GM19351 (cell line): ENCODE measurements around the gene ZNF423.

ENCODE experiments used
- ATAC-seq: cut with Tn5 transposase; IDR thresholded peaks from one replicate; pipeline ENCODE4 v1.9.1; 2021; ENCODE audit warnings: mild to moderate bottlenecking, moderate library complexity; ENCODE audit not compliant: unreplicated experiment

The ZNF423 gene

DNA sequence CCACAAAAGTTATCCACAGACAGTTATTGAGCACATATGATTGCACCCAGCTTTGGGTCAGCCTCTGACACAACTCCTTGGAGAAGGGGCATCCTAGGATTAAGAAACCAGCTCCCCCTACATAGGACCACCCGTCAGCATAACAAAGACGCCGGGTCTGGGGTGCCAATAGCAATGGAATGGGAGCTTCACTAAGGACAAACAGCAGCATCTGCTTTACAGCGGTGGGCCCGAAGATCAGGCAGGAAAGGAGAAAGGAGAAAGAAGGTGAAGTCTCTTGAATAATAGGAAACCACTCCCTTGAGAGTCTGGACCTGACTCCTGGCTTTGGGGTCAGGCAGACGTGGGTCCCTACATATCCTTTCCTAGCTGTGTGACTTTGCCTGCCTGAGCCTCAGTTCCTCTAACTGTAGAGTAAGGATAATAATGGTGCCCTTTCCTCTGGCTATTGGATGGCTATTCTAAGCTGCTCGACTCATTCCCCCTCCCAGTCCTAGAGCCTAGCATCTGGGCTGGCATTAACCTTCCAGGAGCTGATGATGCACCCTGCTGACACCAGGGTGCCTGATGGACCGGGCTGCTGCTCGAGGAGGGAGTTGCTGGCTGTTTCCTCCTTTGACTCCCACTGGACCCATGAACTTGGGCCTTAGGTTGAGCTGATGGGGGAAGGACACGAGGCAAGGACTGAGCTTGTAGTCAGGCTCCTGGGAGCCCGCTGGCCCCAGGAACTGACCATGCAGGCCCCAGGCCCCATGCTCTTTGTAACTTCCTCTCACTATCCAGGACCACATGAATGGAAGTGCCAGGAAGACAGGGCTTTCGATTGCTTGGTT is 388.2 kb downstream of the ZNF423 start:
- no peak for ATAC-seq

GRCh38 chr16:49466881-49467280 is 389.0 kb downstream of the ZNF423 start:
- no peak for ATAC-seq

GRCh38 chr16:49466529-49466831 is 389.4 kb downstream of the ZNF423 start:
- no peak for ATAC-seq

DNA sequence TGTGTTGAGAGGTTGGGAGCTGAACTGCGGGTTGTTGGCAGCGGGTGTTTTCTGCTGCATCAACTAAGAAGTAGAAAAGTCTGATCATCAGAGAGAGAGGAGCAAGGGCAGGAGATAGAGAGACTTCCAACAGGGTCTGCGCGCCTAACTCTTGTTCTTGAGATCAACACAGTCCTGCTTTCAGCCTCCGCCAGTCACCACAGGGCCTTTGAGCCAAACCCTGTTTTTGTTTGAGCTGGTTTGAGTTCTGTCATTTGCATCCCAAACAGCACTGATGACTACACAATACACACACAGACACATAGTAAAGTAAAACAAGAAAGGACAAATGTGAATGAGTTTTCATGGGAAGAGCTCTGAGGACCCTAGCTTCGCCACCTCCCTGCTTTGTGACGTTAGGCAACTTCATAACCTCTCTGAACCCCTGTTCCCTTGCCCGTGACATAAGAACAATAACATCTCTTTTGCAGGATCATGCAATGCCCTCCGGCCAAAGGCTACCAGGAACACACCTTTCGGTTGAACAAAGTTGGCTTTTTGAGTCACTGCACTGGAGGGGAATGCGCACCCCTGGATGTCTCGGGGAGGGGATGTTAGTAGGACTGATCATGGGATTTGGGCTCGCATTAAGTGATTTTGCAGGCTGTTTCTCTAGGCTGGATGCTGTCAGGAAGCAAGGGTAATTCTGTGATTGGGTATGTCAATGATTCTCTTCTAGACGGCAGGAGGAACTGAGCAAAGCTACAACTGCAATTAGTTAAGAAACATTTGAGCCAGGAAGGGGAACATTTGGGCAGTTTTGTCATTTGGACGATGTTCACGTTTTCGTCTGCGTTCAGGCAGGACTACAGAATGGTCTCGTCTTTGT is 390.0 kb downstream of the ZNF423 start:
- ATAC-seq, result no peak

GRCh38 chr16:49464877-49465504 is 390.9 kb downstream of the ZNF423 start:
- no peak for ATAC-seq

GRCh38 chr16:49464093-49464492 is 391.8 kb downstream of the ZNF423 start:
- ATAC-seq, result no peak

DNA sequence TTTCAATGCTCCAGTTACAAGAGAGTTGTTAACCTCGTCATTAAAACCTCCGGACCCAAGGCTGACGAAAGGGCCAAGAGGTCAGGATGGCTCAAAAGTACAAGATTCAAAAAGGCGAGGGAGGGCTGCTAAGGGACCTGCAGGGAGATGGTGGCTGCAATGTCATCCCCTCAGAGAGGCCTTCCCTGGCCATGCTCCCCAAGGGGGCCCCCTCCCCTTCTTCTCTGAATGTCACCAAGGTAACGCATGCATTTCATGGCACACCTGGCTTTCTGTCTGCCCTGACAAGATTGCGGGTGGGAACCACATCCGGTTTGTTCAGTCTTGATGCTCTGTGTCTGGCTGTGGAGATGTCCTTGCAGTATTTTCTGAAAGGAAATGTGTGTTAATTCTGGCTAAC is 392.4 kb downstream of the ZNF423 start:
- peak; percentile 90 for ATAC-seq

DNA sequence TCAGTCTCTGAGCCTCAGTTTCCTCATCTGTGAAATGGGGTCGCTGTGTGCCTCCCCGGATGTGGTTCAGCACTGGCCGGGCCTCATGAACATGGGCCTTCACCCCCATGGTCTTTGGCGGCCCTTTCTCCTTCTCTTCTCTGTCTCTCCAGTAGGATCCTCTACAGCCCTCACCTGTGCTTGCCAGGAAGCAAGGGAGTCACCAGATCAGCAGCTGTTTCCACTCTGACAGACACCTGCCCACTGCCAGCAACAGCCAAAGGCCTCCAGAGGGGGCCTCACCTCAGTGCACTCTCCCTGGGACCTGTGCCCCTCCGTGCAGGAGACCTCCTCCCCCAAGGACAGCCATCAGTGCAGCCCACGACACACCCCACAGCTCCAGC is 392.9 kb downstream of the ZNF423 start:
- ATAC-seq, result no peak

GRCh38 chr16:49462362-49462988 is 393.4 kb downstream of the ZNF423 start:
- no peak for ATAC-seq

DNA sequence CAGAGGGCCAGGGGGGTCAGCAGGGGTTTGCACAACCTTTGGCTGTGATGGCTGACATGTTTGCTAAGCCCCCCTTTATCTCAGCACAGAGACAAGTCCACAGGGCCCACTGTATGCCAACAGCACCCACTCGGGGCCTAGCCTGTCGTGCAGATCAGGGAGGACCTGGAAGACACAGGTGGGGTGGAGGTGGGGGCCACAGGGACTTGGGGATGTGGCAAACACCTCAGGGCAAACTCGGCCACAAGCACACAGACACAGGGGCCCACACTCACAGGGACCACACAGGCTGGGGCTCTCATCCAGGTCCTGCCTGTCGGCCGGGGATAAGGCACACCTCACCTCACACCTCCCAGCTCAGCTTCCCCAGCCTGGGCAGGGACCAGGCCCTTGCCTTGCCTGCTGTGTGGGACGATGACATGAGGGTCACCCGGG is 394.4 kb downstream of the ZNF423 start:
- no peak for ATAC-seq

DNA sequence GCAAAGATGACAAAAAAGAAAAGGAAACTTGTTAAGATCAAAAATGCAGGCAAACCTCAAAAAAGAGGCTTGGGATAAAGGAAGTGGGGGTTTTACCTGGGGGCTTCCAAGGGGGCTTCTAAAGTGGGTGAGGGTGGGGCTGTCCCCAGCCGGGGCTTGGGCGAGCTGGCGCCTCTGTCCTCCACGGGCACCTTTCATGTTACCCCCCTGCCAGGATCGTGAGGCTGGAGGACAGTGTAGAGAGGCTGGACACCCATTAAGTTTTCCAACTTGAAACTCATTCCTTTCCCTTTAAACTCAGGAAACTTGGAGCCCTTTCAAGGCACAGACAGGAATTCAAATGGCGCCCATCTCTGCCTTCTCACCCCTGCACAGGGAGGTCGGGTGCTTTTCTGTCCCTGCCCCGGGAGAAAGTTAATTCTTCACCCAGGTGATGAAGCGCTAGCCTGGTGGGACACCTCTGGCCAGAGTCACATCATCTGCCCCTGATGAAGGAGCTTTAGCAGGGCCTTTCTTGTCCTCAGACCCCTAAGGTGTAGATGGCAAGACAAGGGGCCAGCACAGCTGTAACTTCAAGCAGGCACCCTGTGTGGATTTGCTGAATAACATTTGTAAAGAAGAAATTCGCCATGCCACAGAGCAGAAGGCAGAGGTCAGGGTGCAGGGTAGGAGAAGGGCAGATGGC is 395.0 kb downstream of the ZNF423 start:
- no peak for ATAC-seq

DNA sequence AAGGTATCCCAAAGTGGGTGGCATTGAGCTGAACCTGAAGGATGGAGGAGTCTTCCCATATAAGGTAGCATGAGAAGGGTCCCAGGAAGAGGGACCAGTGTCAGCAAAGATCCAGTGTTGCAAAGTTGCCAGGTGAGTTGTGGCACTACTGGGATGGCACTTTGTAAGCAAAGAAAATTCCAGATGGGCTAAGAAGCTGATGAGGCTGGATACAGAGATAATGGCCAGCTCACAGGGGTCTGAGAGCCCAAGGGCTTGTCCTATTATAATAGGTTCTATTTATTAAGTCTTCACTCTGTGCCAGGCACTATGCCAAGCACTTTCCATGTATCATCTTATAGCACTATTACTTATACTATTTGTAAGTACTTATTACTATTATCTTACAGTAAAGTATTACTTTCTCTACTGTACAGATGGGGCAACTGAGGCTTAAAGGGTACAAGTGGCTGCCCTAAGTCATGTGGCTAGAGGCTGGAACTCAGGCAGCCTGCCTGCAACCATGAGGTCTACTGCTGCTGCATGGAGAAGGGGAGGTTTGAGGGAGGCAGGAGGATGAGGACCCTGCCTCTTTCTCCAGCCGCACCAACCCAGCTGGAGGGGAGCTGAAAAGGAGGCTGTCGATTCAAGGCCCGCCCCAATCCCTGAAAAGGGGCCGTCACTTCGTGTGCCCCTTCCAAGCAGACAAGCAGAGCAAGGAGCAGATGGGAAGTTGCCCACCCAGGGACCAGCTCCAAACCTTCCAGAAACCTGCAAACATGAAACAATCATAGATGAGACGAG is 395.8 kb downstream of the ZNF423 start:
- ATAC-seq, result no peak

DNA sequence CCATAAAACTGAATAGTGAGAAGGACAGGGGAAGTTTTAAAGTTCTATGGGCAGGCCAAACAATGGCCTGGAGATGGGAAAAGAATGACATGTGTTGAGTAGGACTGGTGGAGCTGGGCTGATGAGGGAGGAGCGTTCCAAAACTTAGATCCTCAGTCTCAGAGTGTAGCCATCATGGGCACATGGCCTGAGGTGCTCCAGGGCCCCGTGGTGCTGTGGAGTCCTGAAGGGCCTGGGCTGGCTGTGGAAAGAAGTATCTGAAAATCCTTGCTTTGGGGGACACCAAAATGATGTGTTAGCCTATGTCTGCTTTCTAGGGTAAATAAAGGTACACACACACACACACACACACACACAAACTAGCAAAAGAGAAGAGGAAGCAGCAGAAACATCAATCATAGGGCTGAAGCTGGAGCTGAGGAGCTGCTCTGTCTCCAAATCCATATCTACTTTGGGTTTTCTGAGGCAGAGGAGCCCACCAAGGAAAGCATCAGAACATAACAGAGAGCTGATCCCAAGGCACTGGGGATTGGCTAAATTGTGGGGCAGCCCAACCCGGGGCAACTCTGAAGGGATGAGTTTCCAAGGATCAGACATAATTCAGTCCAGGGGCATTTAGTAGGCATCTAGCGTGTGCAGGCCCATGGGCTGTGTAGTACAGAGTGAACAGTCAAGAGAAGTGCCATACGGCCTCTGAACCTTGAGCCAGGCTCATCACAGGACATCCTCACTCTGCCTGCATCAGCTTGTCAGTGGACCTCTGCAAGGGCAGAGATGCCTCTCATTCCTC is 397.1 kb downstream of the ZNF423 start:
- no peak for ATAC-seq

- ATAC-seq, result no peak
Measured at GRCh38 chr16:49458243-49458642, 397.7 kb downstream of the ZNF423 start.

GRCh38 chr16:49457196-49457595 is 398.7 kb downstream of the ZNF423 start:
- ATAC-seq, result no peak

DNA sequence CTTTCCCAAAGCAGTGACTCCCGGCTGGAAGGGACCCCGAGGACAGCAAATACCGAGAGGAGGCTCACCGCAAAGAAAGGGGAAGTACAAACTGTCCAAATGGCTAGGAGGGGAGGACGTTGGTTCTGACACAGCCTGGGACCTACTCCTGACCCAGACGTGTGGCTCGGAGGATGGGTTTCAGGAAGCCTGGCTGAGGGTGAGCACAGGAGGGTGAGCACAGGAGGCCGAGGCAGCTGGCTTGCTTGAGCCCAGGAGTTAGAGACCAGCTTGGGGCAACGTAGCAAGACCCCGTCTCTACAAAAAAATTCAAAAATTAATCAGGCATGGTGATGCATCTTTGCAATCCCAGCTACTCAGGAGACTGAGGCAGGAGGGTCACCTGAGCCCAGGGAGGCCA is 399.1 kb downstream of the ZNF423 start:
- no peak for ATAC-seq

DNA sequence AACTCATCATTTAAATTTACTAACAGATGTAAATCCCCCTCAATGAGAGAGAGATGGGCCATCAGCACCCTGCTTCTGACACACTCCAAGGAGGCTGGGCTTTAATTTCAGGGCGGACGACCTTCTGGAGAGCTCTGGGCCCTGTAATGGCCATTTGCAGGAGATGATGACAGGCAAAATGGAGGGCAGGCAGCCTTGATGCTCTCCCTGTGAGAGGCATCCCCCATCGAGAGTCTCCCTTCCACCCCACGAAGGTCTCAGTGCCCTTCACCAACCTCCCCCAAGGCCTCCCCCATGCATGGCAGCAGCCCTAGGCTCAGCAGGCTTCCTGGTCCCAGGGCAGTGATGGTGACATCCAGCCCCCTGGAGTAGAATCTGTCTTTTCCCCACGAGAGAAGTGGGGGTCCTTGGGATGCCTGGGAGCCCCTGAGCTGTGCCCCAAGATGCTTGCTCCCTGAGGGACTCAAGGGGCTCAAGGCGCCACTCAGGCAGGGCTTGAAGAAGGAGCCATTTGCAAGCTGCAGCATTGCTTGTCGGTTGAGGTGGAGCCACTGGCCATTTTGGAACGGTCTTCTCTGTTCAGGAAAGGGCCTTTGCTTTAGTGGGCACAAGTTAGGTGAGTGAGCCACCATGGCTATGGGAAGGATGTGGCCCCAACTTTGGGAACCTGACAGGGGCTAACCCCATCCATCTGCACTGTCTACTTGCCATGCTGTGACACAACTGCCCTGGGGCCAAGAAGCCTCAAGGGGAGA is 399.7 kb downstream of the ZNF423 start:
- no peak for ATAC-seq

- no peak for ATAC-seq
Measured at GRCh38 chr16:49455181-49455990, 400.5 kb downstream of the ZNF423 start.
